Raji (cell line): ENCODE results near the gene MUC6.

Source experiments
- POLR2A ChIP-seq: IDR thresholded peaks from 2 replicates; pipeline ENCODE4 v1.6.1; 2011; ENCODE audit warnings: low read depth, low read length, control low read depth; ENCODE audit not compliant: insufficient read depth

MUC6 gene, protein sequence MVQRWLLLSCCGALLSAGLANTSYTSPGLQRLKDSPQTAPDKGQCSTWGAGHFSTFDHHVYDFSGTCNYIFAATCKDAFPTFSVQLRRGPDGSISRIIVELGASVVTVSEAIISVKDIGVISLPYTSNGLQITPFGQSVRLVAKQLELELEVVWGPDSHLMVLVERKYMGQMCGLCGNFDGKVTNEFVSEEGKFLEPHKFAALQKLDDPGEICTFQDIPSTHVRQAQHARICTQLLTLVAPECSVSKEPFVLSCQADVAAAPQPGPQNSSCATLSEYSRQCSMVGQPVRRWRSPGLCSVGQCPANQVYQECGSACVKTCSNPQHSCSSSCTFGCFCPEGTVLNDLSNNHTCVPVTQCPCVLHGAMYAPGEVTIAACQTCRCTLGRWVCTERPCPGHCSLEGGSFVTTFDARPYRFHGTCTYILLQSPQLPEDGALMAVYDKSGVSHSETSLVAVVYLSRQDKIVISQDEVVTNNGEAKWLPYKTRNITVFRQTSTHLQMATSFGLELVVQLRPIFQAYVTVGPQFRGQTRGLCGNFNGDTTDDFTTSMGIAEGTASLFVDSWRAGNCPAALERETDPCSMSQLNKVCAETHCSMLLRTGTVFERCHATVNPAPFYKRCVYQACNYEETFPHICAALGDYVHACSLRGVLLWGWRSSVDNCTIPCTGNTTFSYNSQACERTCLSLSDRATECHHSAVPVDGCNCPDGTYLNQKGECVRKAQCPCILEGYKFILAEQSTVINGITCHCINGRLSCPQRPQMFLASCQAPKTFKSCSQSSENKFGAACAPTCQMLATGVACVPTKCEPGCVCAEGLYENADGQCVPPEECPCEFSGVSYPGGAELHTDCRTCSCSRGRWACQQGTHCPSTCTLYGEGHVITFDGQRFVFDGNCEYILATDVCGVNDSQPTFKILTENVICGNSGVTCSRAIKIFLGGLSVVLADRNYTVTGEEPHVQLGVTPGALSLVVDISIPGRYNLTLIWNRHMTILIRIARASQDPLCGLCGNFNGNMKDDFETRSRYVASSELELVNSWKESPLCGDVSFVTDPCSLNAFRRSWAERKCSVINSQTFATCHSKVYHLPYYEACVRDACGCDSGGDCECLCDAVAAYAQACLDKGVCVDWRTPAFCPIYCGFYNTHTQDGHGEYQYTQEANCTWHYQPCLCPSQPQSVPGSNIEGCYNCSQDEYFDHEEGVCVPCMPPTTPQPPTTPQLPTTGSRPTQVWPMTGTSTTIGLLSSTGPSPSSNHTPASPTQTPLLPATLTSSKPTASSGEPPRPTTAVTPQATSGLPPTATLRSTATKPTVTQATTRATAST (N-terminal part only)

DNA sequence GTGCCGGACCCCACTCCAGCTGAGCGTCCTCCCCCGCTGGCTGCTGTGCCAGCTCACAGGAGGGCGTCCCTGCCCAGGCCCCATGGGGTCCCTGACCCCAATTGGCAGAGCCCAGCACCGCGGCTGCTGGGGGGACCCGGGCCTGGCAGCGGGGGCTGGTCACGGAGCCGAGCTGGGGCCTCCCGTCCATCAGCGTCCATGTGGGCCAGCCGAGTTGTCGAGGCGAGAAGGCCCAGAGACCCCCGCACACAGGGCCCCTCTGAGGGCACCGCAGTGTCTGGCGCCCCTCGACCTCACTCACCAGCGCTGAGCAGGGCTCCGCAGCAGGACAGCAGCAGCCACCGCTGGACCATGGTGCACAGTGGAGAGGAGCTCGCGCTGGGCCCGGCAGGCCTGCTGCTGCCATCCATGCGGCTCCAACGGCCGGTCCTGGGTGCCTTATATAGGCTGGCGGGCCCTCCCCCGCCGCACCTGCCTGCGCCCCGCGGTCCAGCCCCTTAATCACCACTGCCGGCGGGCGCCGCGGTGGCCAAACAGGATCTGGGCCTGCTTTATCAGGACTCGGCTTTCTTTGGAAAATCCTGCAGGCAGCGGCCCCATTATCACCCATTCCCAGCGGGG, at the start of gene MUC6:
MUC6 (minus strand) TSS at position 416 of the 621 bp plus-strand sequence; CDS start at position 353, 63 bp downstream.
- no peak for TF ChIP-seq POLR2A

DNA sequence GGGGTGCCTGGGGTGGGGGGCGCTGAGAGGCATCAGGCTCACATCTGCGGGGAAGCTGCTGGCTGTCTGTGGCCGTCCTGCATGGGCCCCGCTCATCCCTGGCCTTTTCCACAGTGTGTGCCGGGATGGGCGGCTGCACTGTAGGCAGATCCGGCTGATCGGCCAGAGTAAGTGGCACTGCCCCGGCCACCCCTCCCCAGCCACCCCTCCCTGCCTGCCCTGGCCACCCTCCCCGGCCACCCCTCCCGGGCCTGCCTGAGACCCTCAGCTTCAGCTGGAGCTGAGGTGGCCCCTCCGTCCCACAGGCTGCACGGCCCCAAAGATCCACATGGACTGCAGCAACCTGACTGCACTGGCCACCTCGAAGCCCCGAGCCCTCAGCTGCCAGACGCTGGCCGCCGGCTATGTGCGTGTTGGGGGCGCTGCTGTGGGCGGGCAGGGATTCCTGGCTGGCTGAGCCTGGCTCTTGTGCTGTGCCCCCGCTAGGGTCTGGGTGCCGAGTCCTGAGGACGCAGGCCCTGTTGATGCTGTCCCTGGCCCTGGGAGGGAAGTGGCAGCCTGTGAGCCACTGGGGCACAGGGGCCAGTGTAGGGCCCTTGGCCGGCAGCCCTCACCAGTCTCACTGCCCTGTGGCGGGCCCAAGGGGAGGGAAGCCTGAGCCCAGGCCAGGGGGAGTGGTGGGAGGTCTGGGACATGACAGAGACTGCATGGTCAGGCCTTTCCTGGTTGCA, 49.1 kb upstream of the MUC6 start:
- TF ChIP-seq POLR2A: no peak

DNA sequence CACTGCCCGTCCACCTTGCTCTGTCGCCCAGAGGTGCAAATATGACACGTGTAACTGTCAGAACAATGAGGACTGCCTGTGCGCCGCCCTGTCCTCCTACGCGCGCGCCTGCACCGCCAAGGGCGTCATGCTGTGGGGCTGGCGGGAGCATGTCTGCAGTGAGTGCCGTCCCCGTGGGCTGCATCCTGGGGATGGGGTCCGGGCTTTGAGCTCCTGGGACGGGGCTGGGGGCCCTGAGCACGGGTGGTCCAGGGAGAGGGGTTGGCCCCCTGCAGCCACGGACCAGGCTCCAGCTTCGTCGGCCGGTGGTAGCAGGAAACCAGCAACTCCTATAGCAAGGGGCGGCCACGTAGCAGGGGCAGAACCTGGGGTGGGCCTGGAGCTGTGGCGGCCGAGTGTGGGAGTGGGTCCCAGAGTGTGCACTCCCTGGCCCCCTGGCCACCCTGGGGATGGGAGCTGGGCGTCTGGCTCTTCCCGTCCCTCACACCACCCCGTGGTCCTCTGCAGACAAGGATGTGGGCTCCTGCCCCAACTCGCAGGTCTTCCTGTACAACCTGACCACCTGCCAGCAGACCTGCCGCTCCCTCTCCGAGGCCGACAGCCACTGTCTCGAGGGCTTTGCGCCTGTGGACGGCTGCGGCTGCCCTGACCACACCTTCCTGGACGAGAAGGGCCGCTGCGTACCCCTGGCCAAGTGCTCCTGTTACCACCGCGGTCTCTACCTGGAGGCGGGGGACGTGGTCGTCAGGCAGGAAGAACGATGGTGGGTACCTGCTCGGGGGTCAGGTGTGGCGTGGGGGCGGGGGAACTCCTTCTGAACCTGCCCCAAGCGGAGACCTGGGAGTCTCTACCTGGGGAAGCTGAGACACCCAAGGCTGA, 48.3 kb upstream of the MUC6 start:
- no peak for TF ChIP-seq POLR2A

DNA sequence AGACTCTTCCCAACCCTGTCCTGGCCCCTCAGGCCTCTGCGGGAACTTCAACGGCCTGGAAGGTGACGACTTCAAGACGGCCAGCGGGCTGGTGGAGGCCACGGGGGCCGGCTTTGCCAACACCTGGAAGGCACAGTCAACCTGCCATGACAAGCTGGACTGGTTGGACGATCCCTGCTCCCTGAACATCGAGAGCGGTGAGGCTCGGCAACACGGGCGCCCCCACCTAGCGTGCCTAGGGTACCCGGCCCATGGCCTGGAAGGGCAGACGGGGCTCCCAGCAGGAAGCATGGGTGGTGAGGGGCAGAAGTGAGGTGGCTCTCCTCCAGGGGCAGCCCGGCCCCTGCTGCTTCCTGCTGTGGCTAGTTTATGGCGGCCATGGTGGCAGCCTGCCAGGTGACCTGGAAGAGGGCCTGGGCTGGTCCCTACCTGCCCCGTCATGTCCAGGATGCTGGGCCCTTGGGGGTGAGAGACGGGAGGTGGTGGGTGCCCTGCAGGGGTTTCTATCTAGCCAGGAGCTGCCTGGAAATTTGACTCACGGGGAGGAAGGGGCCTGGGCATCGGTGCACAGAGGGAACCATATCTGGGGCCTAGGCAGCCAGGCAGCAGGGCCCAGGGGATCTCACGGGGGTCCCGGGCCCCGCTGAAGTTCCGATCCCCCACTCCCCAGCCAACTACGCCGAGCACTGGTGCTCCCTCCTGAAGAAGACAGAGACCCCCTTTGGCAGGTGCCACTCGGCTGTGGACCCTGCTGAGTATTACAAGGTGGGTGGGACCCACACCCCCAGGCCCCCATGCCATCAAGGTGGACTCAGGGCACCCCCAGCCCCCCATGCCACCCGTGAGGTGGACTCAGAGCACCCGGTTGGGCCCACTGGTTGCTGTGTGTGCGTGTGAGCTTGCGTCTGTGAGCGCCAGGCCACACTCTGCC, 47.4 kb upstream of the MUC6 start:
- TF ChIP-seq POLR2A: no peak

DNA sequence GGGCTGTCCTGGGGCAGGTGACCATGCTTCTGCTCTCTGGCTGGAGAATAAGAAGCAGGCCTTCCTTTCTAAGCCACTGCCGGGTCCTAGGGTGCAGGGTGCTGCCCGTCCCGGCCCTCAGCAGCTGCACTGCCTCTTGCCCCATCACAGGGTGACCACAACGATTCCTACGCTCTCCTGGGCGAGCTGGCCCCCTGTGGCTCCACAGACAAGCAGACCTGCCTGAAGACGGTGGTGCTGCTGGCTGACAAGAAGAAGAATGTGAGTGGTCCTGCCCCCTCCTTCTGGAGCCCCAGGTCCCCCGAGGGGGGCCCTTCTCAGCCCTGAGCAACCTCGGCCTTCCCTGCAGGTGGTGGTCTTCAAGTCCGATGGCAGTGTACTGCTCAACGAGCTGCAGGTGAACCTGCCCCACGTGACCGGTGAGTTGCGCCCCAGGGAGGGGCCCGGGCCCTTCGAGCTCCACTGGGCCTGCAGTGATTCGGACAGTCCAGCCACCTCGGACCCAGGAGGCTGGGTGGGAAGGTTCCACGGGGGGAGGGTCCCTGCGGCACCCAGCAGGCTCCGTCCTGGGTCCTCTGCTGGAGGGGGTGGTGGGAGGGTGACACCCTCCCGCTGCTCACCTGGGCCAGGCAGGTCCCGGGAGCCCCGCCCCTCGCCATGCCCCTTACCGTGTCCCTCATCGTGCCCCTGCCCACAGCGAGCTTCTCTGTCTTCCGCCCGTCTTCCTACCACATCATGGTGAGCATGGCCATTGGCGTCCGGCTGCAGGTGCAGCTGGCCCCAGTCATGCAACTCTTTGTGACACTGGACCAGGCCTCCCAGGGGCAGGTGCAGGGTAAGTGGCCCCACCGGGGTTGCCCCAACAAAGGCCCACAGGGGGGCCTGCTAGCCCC, 46.5 kb upstream of the MUC6 start:
- TF ChIP-seq POLR2A: no peak

DNA sequence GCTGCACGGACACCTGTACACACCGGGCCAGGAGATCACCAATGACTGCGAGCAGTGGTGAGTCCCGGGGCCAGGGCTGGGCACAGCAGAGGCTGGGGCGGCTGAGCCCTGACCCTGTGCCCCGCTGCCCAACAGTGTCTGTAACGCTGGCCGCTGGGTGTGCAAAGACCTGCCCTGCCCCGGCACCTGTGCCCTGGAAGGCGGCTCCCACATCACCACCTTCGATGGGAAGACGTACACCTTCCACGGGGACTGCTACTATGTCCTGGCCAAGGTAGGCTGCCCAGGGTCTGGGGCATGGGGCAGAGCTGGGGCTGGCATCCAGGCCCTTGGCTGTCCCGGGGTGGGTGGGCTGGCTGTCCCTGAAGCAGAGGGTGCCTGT, 45.8 kb upstream of the MUC6 start:
- no peak for TF ChIP-seq POLR2A

DNA sequence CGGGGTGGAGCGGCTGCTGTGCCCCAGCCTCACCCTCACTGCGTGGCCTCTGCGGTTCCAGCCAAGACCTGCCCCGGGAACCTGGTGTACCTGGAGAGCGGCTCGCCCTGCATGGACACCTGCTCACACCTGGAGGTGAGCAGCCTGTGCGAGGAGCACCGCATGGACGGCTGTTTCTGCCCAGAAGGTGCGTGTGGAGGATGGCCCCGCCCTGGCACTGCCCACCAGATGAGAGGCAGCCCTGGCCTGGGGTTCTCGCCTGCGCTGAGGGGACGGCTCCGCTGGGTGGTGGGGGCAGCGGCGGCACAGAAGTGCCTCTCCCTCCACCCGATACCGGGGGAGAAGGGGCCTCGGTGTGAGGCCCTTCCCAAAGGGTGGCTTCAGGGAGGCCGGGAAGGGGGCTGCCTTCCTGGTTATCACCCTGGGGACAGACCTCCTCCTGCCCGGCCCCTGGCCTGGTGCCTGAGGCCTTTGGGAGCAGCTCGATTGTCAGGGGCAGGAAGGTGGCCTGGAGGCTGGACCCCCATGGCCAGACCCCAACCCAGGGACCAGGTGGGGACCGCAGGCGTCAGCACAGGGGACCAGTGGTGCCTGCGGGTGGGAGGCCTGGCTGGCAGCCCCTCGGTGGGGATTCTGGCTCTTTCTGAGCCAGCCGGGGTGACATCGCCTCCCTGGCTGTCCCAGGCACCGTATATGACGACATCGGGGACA, 45.2 kb upstream of the MUC6 start:
- TF ChIP-seq POLR2A: no peak

DNA sequence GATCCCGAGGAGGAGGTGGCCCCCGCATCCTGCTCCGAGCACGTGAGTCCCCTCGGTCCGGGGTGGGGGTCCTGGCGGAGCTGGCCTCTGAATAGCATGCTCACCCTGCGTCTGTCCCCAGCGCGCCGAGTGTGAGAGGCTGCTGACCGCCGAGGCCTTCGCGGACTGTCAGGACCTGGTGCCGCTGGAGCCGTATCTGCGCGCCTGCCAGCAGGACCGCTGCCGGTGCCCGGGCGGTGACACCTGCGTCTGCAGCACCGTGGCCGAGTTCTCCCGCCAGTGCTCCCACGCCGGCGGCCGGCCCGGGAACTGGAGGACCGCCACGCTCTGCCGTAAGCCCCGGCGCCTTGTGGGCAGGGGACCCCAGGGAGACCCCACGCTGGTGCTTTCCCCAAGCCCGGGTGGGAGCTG, 41.7 kb upstream of the MUC6 start:
- TF ChIP-seq POLR2A: no peak

DNA sequence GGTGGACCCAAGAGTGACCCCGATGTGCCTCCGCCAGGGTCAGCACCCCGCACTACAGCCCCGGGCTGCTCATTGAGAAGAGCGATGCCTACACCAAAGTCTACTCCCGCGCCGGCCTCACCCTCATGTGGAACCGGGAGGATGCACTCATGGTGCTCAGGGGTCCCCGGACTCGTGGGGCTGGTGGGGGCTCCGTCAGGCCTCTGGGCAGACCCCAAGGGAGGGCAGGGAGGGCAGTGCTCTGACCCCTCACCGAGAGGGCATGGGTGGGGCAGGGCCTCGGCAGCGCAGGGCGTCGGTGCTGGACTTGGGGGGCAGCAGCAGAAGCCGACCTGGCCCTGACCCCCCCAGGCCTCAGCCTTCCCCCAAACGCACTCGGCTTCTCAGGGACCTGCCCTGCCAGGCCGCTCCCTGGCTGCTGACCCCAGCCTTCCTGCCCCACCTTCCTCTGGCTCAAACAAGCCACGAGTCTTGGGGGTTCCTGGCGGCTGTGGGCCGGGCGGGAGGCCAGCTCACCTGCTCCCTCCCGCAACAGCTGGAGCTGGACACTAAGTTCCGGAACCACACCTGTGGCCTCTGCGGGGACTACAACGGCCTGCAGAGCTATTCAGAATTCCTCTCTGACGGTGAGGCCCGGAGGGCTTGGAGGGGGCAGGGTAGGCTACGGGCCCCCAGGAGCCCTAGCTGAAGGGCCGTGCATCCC, 41.0 kb upstream of the MUC6 start:
- no peak for TF ChIP-seq POLR2A

DNA sequence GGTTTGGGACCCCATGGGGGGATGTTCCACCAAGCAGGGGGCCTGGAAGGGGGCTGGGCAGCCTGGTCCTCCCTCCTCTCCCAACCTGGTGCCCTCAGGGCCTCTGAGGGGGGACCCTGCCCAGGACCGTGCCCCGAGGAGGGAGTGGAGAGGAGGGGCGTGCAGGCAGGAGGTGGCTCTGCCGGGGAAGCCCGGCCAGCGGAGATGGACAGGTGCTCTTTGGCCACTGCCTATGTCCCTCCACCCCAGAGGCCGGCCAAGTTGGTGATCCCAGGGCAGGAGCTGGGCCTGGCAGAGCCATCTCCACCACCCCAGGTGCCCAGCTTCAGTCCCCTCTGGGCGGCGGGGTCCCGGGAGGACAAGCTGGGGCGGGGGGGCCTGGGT, 40.5 kb upstream of the MUC6 start:
- no peak for TF ChIP-seq POLR2A
